ENCODE results near the gene COX7A2L.
"Not testable (repeated sequence)": the region's sequence is repeated elsewhere in the genome, so short reads cannot be mapped to it uniquely, and the experiment has no call there.

Gene COX7A2L

GRCh38 chr2:42339191-42339912, 21.7 kb downstream of the COX7A2L start:
- CTCF ChIA-PET = no interaction called here
- H3K27ac Mint-ChIP-seq = no peak overlapping the region
- H3K4me3 Mint-ChIP-seq = no peak overlapping the region
- H3K36me3 Mint-ChIP-seq = peaks cover 69% of the 10 kb centered on the region
- peaks cover 17% of the 10 kb centered on the region for H3K4me1 Mint-ChIP-seq
- H3K27me3 Mint-ChIP-seq = no peaks in the 10 kb centered on the region
- peaks cover 4% of the 10 kb centered on the region for H3K9me3 Mint-ChIP-seq
- no peak for DNase-seq

GRCh38 chr2:42338567-42339190, 22.3 kb downstream of the COX7A2L start:
- no peaks in the 10 kb centered on the region for H3K27me3 Mint-ChIP-seq
- no peak for DNase-seq
- no peak overlapping the region for H3K27ac Mint-ChIP-seq
- peaks cover 4% of the 10 kb centered on the region for H3K9me3 Mint-ChIP-seq
- peaks cover 17% of the 10 kb centered on the region for H3K4me1 Mint-ChIP-seq
- H3K4me3 Mint-ChIP-seq = no peak overlapping the region
- CTCF ChIA-PET = no interaction called here
- peaks cover 72% of the 10 kb centered on the region for H3K36me3 Mint-ChIP-seq

- no peak for DNase-seq
- H3K27ac Mint-ChIP-seq = no peak overlapping the region
- H3K4me3 Mint-ChIP-seq = no peak overlapping the region
- CTCF ChIA-PET = no interaction called here
- H3K36me3 Mint-ChIP-seq = peaks cover 74% of the 10 kb centered on the region
- peaks cover 15% of the 10 kb centered on the region for H3K4me1 Mint-ChIP-seq
- H3K27me3 Mint-ChIP-seq = no peaks in the 10 kb centered on the region
- peaks cover 4% of the 10 kb centered on the region for H3K9me3 Mint-ChIP-seq
Observed at GRCh38 chr2:42337846-42338566, 23.0 kb downstream of the COX7A2L start.

- Mint-ChIP-seq H3K4me1 (peaks cover 11% of the 10 kb centered on the region), H3K4me3 (no peak overlapping the region), H3K27me3 (no peaks in the 10 kb centered on the region), H3K9me3 (peaks cover 4% of the 10 kb centered on the region), H3K27ac (peak overlapping the region; percentile 12), H3K36me3 (peaks cover 74% of the 10 kb centered on the region)
- no peak for DNase-seq
- CTCF ChIA-PET = no interaction called here
Observed at GRCh38 chr2:42337356-42337820, 23.6 kb downstream of the COX7A2L start.

GRCh38 chr2:42336361-42336965, 24.6 kb downstream of the COX7A2L start:
- H3K9me3 Mint-ChIP-seq = peaks cover 4% of the 10 kb centered on the region
- CTCF ChIA-PET = no interaction called here
- no peak overlapping the region for H3K4me3 Mint-ChIP-seq
- H3K4me1 Mint-ChIP-seq = peaks cover 1% of the 10 kb centered on the region
- no peak for DNase-seq
- H3K27ac Mint-ChIP-seq = no peak overlapping the region
- peaks cover 77% of the 10 kb centered on the region for H3K36me3 Mint-ChIP-seq
- H3K27me3 Mint-ChIP-seq = no peaks in the 10 kb centered on the region

GRCh38 chr2:42335514-42336104, 25.4 kb downstream of the COX7A2L start:
- Mint-ChIP-seq H3K27me3 (no peaks in the 10 kb centered on the region), H3K4me1 (no peaks in the 10 kb centered on the region), H3K27ac (peak overlapping the region; percentile 17), H3K9me3 (peaks cover 4% of the 10 kb centered on the region), H3K36me3 (peaks cover 73% of the 10 kb centered on the region), H3K4me3 (no peak overlapping the region)
- no peak for DNase-seq
- CTCF ChIA-PET = no interaction called here

GRCh38 chr2:42334865-42335264, 26.2 kb downstream of the COX7A2L start:
- peaks cover 71% of the 10 kb centered on the region for H3K36me3 Mint-ChIP-seq

GRCh38 chr2:42334220-42334619, 26.8 kb downstream of the COX7A2L start:
- no peaks in the 10 kb centered on the region for H3K4me1 Mint-ChIP-seq
- CTCF ChIA-PET = interaction anchor here (0.9 kb wide), 1 partner anchor 239 kb away, joined by 3 read pairs; no protein-coding TSS in a partner anchor
- no peak for DNase-seq

More at GRCh38 chr2:42334865-42335264, 26.2 kb downstream of the COX7A2L start:
- CTCF ChIA-PET, H3K9me3 Mint-ChIP-seq, H3K4me3 Mint-ChIP-seq, H3K27me3 Mint-ChIP-seq, H3K27ac Mint-ChIP-seq, H3K4me1 Mint-ChIP-seq, DNase-seq: not testable (repeated sequence)

GRCh38 chr2:42333579-42333978, 27.4 kb downstream of the COX7A2L start:
- Mint-ChIP-seq H3K4me1 (no peaks in the 10 kb centered on the region), H3K27me3 (no peaks in the 10 kb centered on the region), H3K27ac (no peak overlapping the region), H3K4me3 (no peak overlapping the region), H3K9me3 (peaks cover 4% of the 10 kb centered on the region), H3K36me3 (peaks cover 70% of the 10 kb centered on the region)
- no peak for DNase-seq
- CTCF ChIA-PET = interaction anchor here (0.9 kb wide), 1 partner anchor 238 kb away, joined by 3 read pairs; no protein-coding TSS in a partner anchor

More at GRCh38 chr2:42334220-42334619, 26.8 kb downstream of the COX7A2L start:
- Mint-ChIP-seq H3K27ac (no peak overlapping the region), H3K36me3 (peaks cover 72% of the 10 kb centered on the region), H3K27me3 (no peaks in the 10 kb centered on the region), H3K9me3 (peaks cover 4% of the 10 kb centered on the region), H3K4me3 (no peak overlapping the region)

- CTCF ChIA-PET = interaction anchor here (1.2 kb wide), 1 partner anchor 9 kb away, joined by 3 read pairs; no protein-coding TSS in a partner anchor
- no peaks in the 10 kb centered on the region for H3K4me1 Mint-ChIP-seq
- peaks cover 4% of the 10 kb centered on the region for H3K9me3 Mint-ChIP-seq
- DNase-seq = no peak
- H3K4me3 Mint-ChIP-seq = no peak overlapping the region
- no peaks in the 10 kb centered on the region for H3K27me3 Mint-ChIP-seq
- no peak overlapping the region for H3K27ac Mint-ChIP-seq
- H3K36me3 Mint-ChIP-seq = peaks cover 67% of the 10 kb centered on the region
Observed at GRCh38 chr2:42332575-42332974, 28.4 kb downstream of the COX7A2L start.

GRCh38 chr2:42331569-42332284, 29.3 kb downstream of the COX7A2L start:
- Mint-ChIP-seq H3K36me3 (peaks cover 66% of the 10 kb centered on the region), H3K4me3 (no peak overlapping the region), H3K27ac (no peak overlapping the region), H3K4me1 (no peaks in the 10 kb centered on the region), H3K9me3 (no peaks in the 10 kb centered on the region), H3K27me3 (no peaks in the 10 kb centered on the region)
- CTCF ChIA-PET = interaction anchor here (1.2 to 1.4 kb wide), 2 partner anchors 10 to 237 kb away, joined by 3 to 9 read pairs; no protein-coding TSS in a partner anchor
- no peak for DNase-seq

GRCh38 chr2:42329736-42330135, 31.3 kb downstream of the COX7A2L start:
- CTCF ChIA-PET = interaction anchor here (0.8 to 4.1 kb wide), 5 partner anchors 61 to 243 kb away, joined by 3 to 66 read pairs (median 10); no protein-coding TSS in a partner anchor
- Mint-ChIP-seq H3K36me3 (peaks cover 64% of the 10 kb centered on the region), H3K27me3 (no peaks in the 10 kb centered on the region)

GRCh38 chr2:42328923-42329322, 32.1 kb downstream of the COX7A2L start:
- Mint-ChIP-seq H3K27me3 (no peaks in the 10 kb centered on the region), H3K4me3 (no peak overlapping the region)

More at GRCh38 chr2:42329736-42330135, 31.3 kb downstream of the COX7A2L start:
- no peak overlapping the region for H3K27ac Mint-ChIP-seq
- no peak overlapping the region for H3K4me3 Mint-ChIP-seq
- no peak for DNase-seq
- peaks cover 3% of the 10 kb centered on the region for H3K4me1 Mint-ChIP-seq
- H3K9me3 Mint-ChIP-seq = no peaks in the 10 kb centered on the region

More at GRCh38 chr2:42328923-42329322, 32.1 kb downstream of the COX7A2L start:
- H3K9me3 Mint-ChIP-seq = no peaks in the 10 kb centered on the region
- H3K4me1 Mint-ChIP-seq = peaks cover 3% of the 10 kb centered on the region
- no peak overlapping the region for H3K27ac Mint-ChIP-seq
- CTCF ChIA-PET = interaction anchor here (0.8 to 4.1 kb wide), 15 partner anchors 9 to 242 kb away, joined by 3 to 66 read pairs (median 5); no protein-coding TSS in a partner anchor
- peaks cover 61% of the 10 kb centered on the region for H3K36me3 Mint-ChIP-seq
- DNase-seq = no peak

Data from activated naive CD4-positive, alpha-beta T cell treated with anti-CD3 and anti-CD28 coated beads, Interleukin-2, amount 10 ng/mL, durations not matched to agents 7 days and 5 days (primary cell).